Measurements from ENCODE around the gene MTHFD2. TPM values are rescaled to one million over a fixed set of nuclear protein-coding genes. Genes with fewer than 3 reads are reported as not detected.

Gene MTHFD2
- total and polyA plus RNA-seq, 2 donors (not counting 1 experiment from before 2014, with no cell fraction given), result 9.5 to 18.0 TPM

DNA sequence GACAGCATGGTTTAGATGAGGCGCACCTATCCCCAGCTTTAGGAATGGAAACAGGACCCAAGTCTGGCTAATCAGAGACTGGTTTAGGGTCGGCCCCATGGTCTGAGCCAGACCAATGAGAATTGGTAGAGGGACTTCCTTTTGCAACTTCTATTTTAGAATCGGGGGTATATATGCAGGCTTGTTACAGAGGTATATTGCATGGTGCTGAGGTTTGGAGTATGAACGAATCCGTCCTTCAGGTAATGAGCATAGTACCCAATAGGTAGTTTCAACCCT is 49.2 kb upstream of the MTHFD2 start:
- H3K27me3 Mint-ChIP-seq, result no peaks in the 10 kb centered on the region
- Histone ChIP-seq H3K4me1 (ENCODE audit: control insufficient read depth in 2 of 2, insufficient read depth in 2 of 2, low read length in 2 of 2) (peaks cover 16 to 20% of the 10 kb centered on the region in 2 donors), H3K79me2 (ENCODE audit: control insufficient read depth, insufficient read depth, low read length) (peaks cover 12% of the 10 kb centered on the region), H3K27ac (ENCODE audit: low read length in 2 of 2) (no peak overlapping the region), H3K9me3 (ENCODE audit: control extremely low read depth in 1 of 3, control insufficient read depth in 2 of 3, insufficient read depth in 1 of 3, low read length in 2 of 3) (peaks cover 0 to 3% (median 0%) of the 10 kb centered on the region in 3 donors), H3K4me3 (ENCODE audit: control extremely low read depth in 1 of 5, extremely low read depth in 1 of 5, insufficient read depth in 1 of 5, low read depth in 2 of 5, low read length in 4 of 5) (no peak overlapping the region), H3K4me2 (replicated peaks; ENCODE audit: low read depth, low read length, poor library complexity, severe bottlenecking) (no peak overlapping the region), H3K27me3 (replicated peaks in 1 of 4; ENCODE audit: control extremely low read depth in 1 of 4, control insufficient read depth in 3 of 4, insufficient read depth in 4 of 4, low read length in 3 of 4) (no peaks in the 10 kb centered on the region), H4K20me1 (ENCODE audit: control insufficient read depth, insufficient read depth, low read length, poor library complexity, severe bottlenecking) (no peaks in the 10 kb centered on the region), H3K36me3 (replicated peaks in 1 of 2; ENCODE audit: control extremely low read depth in 1 of 2, control insufficient read depth in 1 of 2, extremely low read depth in 1 of 2, insufficient read depth in 2 of 2, low read length in 1 of 2) (peaks cover 0 to 35% of the 10 kb centered on the region in 2 experiments), H3K9ac (ENCODE audit: low read length) (no peak overlapping the region), H2AFZ (ENCODE audit: insufficient read depth, low read depth, low read length, poor library complexity, severe bottlenecking) (no peak overlapping the region)
- H3K4me3 Mint-ChIP-seq, result no peak overlapping the region
- WGBS (ENCODE audit: insufficient coverage), result 85% methylated on average over 3 of the region's 5 CpGs
- ChIA-PET POLR2A (interaction anchor here (0.5 to 2.1 kb wide), 3 partner anchors 20 to 239 kb away, joined by 5 to 12 read pairs (median 10); partner anchors contain the start of gene MOB1A), CTCF (interaction anchor here (0.9 to 6.8 kb wide), 6 partner anchors 30 to 326 kb away, joined by 3 to 63 read pairs (median 6); partner anchors contain the start of genes MOB1A and STAMBP)
- intact Hi-C loops (cut with micrococcal nuclease), result loop anchor here (2.0 kb wide), 1 partner anchor 30 kb away; the partner anchor contains the start of gene MOB1A
- no peak for TF ChIP-seq EZH2 (IDR thresholded peaks at IDR 0.05; ENCODE audit: borderline replicate concordance, insufficient read depth, low read depth, low read length, poor library complexity, severe bottlenecking)
- TF ChIP-seq, protein P1, sequence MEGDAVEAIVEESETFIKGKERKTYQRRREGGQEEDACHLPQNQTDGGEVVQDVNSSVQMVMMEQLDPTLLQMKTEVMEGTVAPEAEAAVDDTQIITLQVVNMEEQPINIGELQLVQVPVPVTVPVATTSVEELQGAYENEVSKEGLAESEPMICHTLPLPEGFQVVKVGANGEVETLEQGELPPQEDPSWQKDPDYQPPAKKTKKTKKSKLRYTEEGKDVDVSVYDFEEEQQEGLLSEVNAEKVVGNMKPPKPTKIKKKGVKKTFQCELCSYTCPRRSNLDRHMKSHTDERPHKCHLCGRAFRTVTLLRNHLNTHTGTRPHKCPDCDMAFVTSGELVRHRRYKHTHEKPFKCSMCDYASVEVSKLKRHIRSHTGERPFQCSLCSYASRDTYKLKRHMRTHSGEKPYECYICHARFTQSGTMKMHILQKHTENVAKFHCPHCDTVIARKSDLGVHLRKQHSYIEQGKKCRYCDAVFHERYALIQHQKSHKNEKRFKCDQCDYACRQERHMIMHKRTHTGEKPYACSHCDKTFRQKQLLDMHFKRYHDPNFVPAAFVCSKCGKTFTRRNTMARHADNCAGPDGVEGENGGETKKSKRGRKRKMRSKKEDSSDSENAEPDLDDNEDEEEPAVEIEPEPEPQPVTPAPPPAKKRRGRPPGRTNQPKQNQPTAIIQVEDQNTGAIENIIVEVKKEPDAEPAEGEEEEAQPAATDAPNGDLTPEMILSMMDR (IDR thresholded peaks at IDR 0.05), result no peak
- H3K4me1 Mint-ChIP-seq, result peaks cover 16% of the 10 kb centered on the region
- H3K27ac Mint-ChIP-seq, result peak overlapping the region; percentile 32
- H3K9me3 Mint-ChIP-seq (ENCODE audit: insufficient read depth), result no peaks in the 10 kb centered on the region
- no peak for ATAC-seq (ENCODE audit: low read depth)
- DNase-seq, result no peak

GRCh38 chr2:74149570-74150319 is 48.7 kb upstream of the MTHFD2 start:
- Histone ChIP-seq H3K36me3 (replicated peaks in 1 of 2; ENCODE audit: control extremely low read depth in 1 of 2, control insufficient read depth in 1 of 2, extremely low read depth in 1 of 2, insufficient read depth in 2 of 2, low read length in 1 of 2) (peaks cover 0 to 41% of the 10 kb centered on the region in 2 experiments), H3K9me3 (ENCODE audit: control extremely low read depth in 1 of 3, control insufficient read depth in 2 of 3, insufficient read depth in 1 of 3, low read length in 2 of 3) (peaks cover 0 to 3% (median 0%) of the 10 kb centered on the region in 3 donors), H4K20me1 (ENCODE audit: control insufficient read depth, insufficient read depth, low read length, poor library complexity, severe bottlenecking) (no peaks in the 10 kb centered on the region), H2AFZ (ENCODE audit: insufficient read depth, low read depth, low read length, poor library complexity, severe bottlenecking) (no peak overlapping the region), H3K4me2 (replicated peaks; ENCODE audit: low read depth, low read length, poor library complexity, severe bottlenecking) (no peak overlapping the region), H3K79me2 (ENCODE audit: control insufficient read depth, insufficient read depth, low read length) (peaks cover 8% of the 10 kb centered on the region), H3K4me1 (ENCODE audit: control insufficient read depth in 2 of 2, insufficient read depth in 2 of 2, low read length in 2 of 2) (peaks cover 16 to 20% of the 10 kb centered on the region in 2 donors), H3K9ac (ENCODE audit: low read length) (no peak overlapping the region), H3K27ac (ENCODE audit: low read length in 2 of 2) (peak overlapping the region in 1 of 2 donors; percentile 0), H3K27me3 (replicated peaks in 1 of 4; ENCODE audit: control extremely low read depth in 1 of 4, control insufficient read depth in 3 of 4, insufficient read depth in 4 of 4, low read length in 3 of 4) (no peaks in the 10 kb centered on the region), H3K4me3 (ENCODE audit: control extremely low read depth in 1 of 5, extremely low read depth in 1 of 5, insufficient read depth in 1 of 5, low read depth in 2 of 5, low read length in 4 of 5) (no peak overlapping the region)
- WGBS (ENCODE audit: insufficient coverage), result 91% methylated on average over 7 of the region's 7 CpGs
- ChIA-PET CTCF (interaction anchor here (0.6 to 6.8 kb wide), 13 partner anchors 23 to 327 kb away, joined by 3 to 63 read pairs (median 5); partner anchors contain the start of genes MOB1A and STAMBP), POLR2A (interaction anchor here (0.6 to 2.1 kb wide), 3 partner anchors 21 to 28 kb away, joined by 3 to 12 read pairs (median 10); partner anchors contain the start of gene MOB1A)
- H3K4me1 Mint-ChIP-seq, result peaks cover 16% of the 10 kb centered on the region
- ATAC-seq (ENCODE audit: low read depth), result no peak
- no peak overlapping the region for H3K4me3 Mint-ChIP-seq
- H3K27ac Mint-ChIP-seq, result peak overlapping the region; percentile 42
- H3K27me3 Mint-ChIP-seq, result no peaks in the 10 kb centered on the region
- TF ChIP-seq, protein P1 (IDR thresholded peaks at IDR 0.05), result no peak
- no peak for TF ChIP-seq EZH2 (IDR thresholded peaks at IDR 0.05; ENCODE audit: borderline replicate concordance, insufficient read depth, low read depth, low read length, poor library complexity, severe bottlenecking)
- intact Hi-C loops (cut with micrococcal nuclease), result loop anchor here (2.0 kb wide), 1 partner anchor 29 kb away; the partner anchor contains the start of gene MOB1A
- no peaks in the 10 kb centered on the region for H3K9me3 Mint-ChIP-seq (ENCODE audit: insufficient read depth)
- DNase-seq, result no peak
